Measurements from ENCODE around the gene CCDC24.

- no peak for TF ChIP-seq USF2 (IDR thresholded peaks at IDR 0.05)
- no peak for TF ChIP-seq CEBPB (IDR thresholded peaks at IDR 0.05)
- TF ChIP-seq JUNB (IDR thresholded peaks at IDR 0.05): no peak
- no peak for TF ChIP-seq CTCF (IDR thresholded peaks at IDR 0.05)
- TF ChIP-seq SMC3 (IDR thresholded peaks at IDR 0.05): no peak
- no peak for TF ChIP-seq RNF2 (IDR thresholded peaks at IDR 0.05; ENCODE audit: borderline replicate concordance, low read depth)
- TF ChIP-seq HDAC2 (IDR thresholded peaks at IDR 0.05): no peak
- no peak for TF ChIP-seq MAX (IDR thresholded peaks at IDR 0.05)
- no peak for TF ChIP-seq MAFK (IDR thresholded peaks at IDR 0.05; ENCODE audit: partially characterized antibody)
- TF ChIP-seq POLR2A (IDR thresholded peaks at IDR 0.05; ENCODE audit: low read length): no peak
- TF ChIP-seq FOXS1 (CRISPR knock-in tag; IDR thresholded peaks at IDR 0.05): no peak
- no peak for TF ChIP-seq POLR2AphosphoS2 (conservative IDR thresholded peaks at IDR 0.05; ENCODE audit: low read length)
- TF ChIP-seq RARB (CRISPR knock-in tag; IDR thresholded peaks at IDR 0.05): no peak
Measured at GRCh38 chr1:43986712-43987111, 4.7 kb upstream of the CCDC24 start.
